HG03469 (cell line): ENCODE data around the gene ATXN1.

ENCODE experiments used
- ATAC-seq: cut with Tn5 transposase; IDR thresholded peaks from one replicate; pipeline ENCODE4 v1.9.1; 2021; ENCODE audit warnings: mild to moderate bottlenecking, moderate library complexity, moderate number of reproducible peaks; ENCODE audit not compliant: unreplicated experiment

Gene ATXN1

GRCh38 chr6:16591396-16592222 lies 169.7 kb downstream of the ATXN1 start:
- ATAC-seq, result peak; percentile 80

GRCh38 chr6:16585805-16586204 lies 175.5 kb downstream of the ATXN1 start:
- ATAC-seq, result no peak

- no peak for ATAC-seq
These were observed 178.0 kb downstream of the ATXN1 start for GRCh38 chr6:16583144-16583762.

GRCh38 chr6:16582446-16583143 lies 178.7 kb downstream of the ATXN1 start:
- ATAC-seq, result no peak

GRCh38 chr6:16578695-16579285 lies 182.5 kb downstream of the ATXN1 start:
- no peak for ATAC-seq

GRCh38 chr6:16576451-16577368 lies 184.6 kb downstream of the ATXN1 start:
- peak; percentile 89 for ATAC-seq

- ATAC-seq, result no peak
These were observed 185.6 kb downstream of the ATXN1 start for GRCh38 chr6:16575655-16576054.

- ATAC-seq, result no peak
These were observed 188.3 kb downstream of the ATXN1 start for GRCh38 chr6:16572943-16573342.

GRCh38 chr6:16572317-16572716 lies 188.9 kb downstream of the ATXN1 start:
- ATAC-seq, result no peak

- no peak for ATAC-seq
These were observed 190.3 kb downstream of the ATXN1 start for GRCh38 chr6:16570946-16571345.

- ATAC-seq, result no peak
These were observed 191.1 kb downstream of the ATXN1 start for GRCh38 chr6:16570221-16570553.

- no peak for ATAC-seq
These were observed 193.1 kb downstream of the ATXN1 start for GRCh38 chr6:16568128-16568527.

- no peak for ATAC-seq
These were observed 194.2 kb downstream of the ATXN1 start for GRCh38 chr6:16567071-16567470.

GRCh38 chr6:16564436-16564835 lies 196.8 kb downstream of the ATXN1 start:
- ATAC-seq, result no peak

GRCh38 chr6:16563628-16564240 lies 197.5 kb downstream of the ATXN1 start:
- no peak for ATAC-seq

- no peak for ATAC-seq
These were observed 198.8 kb downstream of the ATXN1 start for GRCh38 chr6:16562498-16562897.

- no peak for ATAC-seq
These were observed 202.2 kb downstream of the ATXN1 start for GRCh38 chr6:16559071-16559470.

GRCh38 chr6:16555550-16555949 lies 205.7 kb downstream of the ATXN1 start:
- ATAC-seq, result no peak

GRCh38 chr6:16553531-16553930 lies 207.7 kb downstream of the ATXN1 start:
- ATAC-seq, result no peak

GRCh38 chr6:16551466-16551865 lies 209.8 kb downstream of the ATXN1 start:
- no peak for ATAC-seq
